Loucy (cell line): ENCODE results near the gene TSPAN9.

ENCODE experiments used
- H2AFZ ChIP-seq: fragments of 200-600 bp; sonication (generic); 2 replicates; pipeline ENCODE4 v1.6.0; 2016; ENCODE audit warnings: antibody characterized with exemption, mild to moderate bottlenecking, low read length, moderate library complexity
- H3F3A ChIP-seq: fragments of 200-600 bp; 2 replicates; pipeline ENCODE4 v1.6.0; 2016; ENCODE audit warnings: antibody characterized with exemption, low read depth, mild to moderate bottlenecking
- H3K27me3 ChIP-seq: fragments of 200-600 bp; sonication (generic); 2 replicates; pipeline ENCODE4 v1.6.1; 2014; ENCODE audit warnings: low read length, mild to moderate bottlenecking; ENCODE audit not compliant: insufficient read depth, poor library complexity, severe bottlenecking
- H3K36me3 ChIP-seq: fragments of 200-600 bp; sonication (generic); 2 replicates; pipeline ENCODE4 v1.6.1; 2016; ENCODE audit warnings: low read length; ENCODE audit not compliant: insufficient read depth
- H3K4me1 ChIP-seq: fragments of 200-600 bp; sonication (generic); 2 replicates; pipeline ENCODE4 v1.5.1; 2014; ENCODE audit warnings: low read length, mild to moderate bottlenecking; ENCODE audit not compliant: insufficient read depth, poor library complexity, severe bottlenecking
- H3K4me2 ChIP-seq: fragments of 200-600 bp; sonication (generic); 2 replicates; pipeline ENCODE4 v1.6.0; 2014; ENCODE audit warnings: antibody characterized with exemption, low read length, low read depth, mild to moderate bottlenecking; ENCODE audit not compliant: poor library complexity, severe bottlenecking
- H3K4me3 ChIP-seq: fragments of 200-600 bp; sonication (generic); 2 replicates; pipeline ENCODE4 v1.5.1; 2014; ENCODE audit warnings: low read length, mild to moderate bottlenecking, mixed read lengths; ENCODE audit not compliant: poor library complexity, severe bottlenecking
- H3K79me2 ChIP-seq: fragments of 200-600 bp; sonication (generic); 2 replicates; pipeline ENCODE4 v1.6.1; 2014; ENCODE audit warnings: low read length; ENCODE audit not compliant: insufficient read depth
- H3K9ac ChIP-seq: fragments of 200-600 bp; sonication (generic); 2 replicates; pipeline ENCODE4 v1.6.0; 2014; ENCODE audit warnings: mild to moderate bottlenecking, low read depth, low read length, moderate library complexity; ENCODE audit not compliant: poor library complexity, severe bottlenecking
- H3K9me2 ChIP-seq: fragments of 200-600 bp; sonication (generic); replicated peaks from 2 replicates; pipeline ENCODE4 v1.6.1; 2016; ENCODE audit warnings: low read depth, low read length, mixed read lengths
- H3K9me3 ChIP-seq: fragments of 200-600 bp; sonication (generic); 2 replicates; pipeline ENCODE4 v1.6.1; 2014; ENCODE audit warnings: mild to moderate bottlenecking, antibody characterized with exemption, low read length, low read depth; ENCODE audit not compliant: insufficient read depth
- H4K20me1 ChIP-seq: fragments of 200-600 bp; sonication (generic); 2 replicates; pipeline ENCODE4 v1.6.0; 2014; ENCODE audit warnings: antibody characterized with exemption, low read length, mild to moderate bottlenecking; ENCODE audit not compliant: insufficient read depth, poor library complexity, severe bottlenecking
- CTCF ChIP-seq: fragments of 200-600 bp; sonication (generic); conservative IDR thresholded peaks from 2 replicates; pipeline ENCODE4 v1.5.1; 2014; ENCODE audit warnings: mild to moderate bottlenecking, antibody characterized with exemption, low read length
- EZH2phosphoT487 ChIP-seq: fragments of 200-600 bp; IDR thresholded peaks from 2 replicates; pipeline ENCODE4 v1.6.1; 2018; ENCODE audit warnings: antibody characterized with exemption, mild to moderate bottlenecking, moderate library complexity, borderline replicate concordance

TSPAN9 gene

GRCh38 chr12:3283137-3283680 is 206.0 kb downstream of the TSPAN9 start:
- Histone ChIP-seq H3K79me2 (no peaks in the 10 kb centered on the region), H3K4me2 (no peak overlapping the region), H3F3A (no peaks in the 10 kb centered on the region), H2AFZ (no peak overlapping the region), H3K36me3 (no peaks in the 10 kb centered on the region), H3K4me3 (no peak overlapping the region), H3K4me1 (no peaks in the 10 kb centered on the region), H3K27me3 (no peaks in the 10 kb centered on the region), H4K20me1 (no peaks in the 10 kb centered on the region), H3K9me2 (no peaks in the 10 kb centered on the region), H3K9ac (no peak overlapping the region), H3K9me3 (no peaks in the 10 kb centered on the region)
- TF ChIP-seq EZH2phosphoT487 (no peak), CTCF (no peak)

- H3K4me2 ChIP-seq = no peak overlapping the region
- no peaks in the 10 kb centered on the region for H3K27me3 ChIP-seq
- no peak overlapping the region for H3K4me3 ChIP-seq
- H3K36me3 ChIP-seq = no peaks in the 10 kb centered on the region
- H3K4me1 ChIP-seq = no peaks in the 10 kb centered on the region
- H2AFZ ChIP-seq = no peak overlapping the region
- no peaks in the 10 kb centered on the region for H3F3A ChIP-seq
- no peaks in the 10 kb centered on the region for H3K9me2 ChIP-seq
- no peaks in the 10 kb centered on the region for H4K20me1 ChIP-seq
- H3K9ac ChIP-seq = no peak overlapping the region
- no peaks in the 10 kb centered on the region for H3K9me3 ChIP-seq
- H3K79me2 ChIP-seq = no peaks in the 10 kb centered on the region
- TF ChIP-seq EZH2phosphoT487 = no peak
- TF ChIP-seq CTCF = no peak
Observed at GRCh38 chr12:3284405-3284804, 207.2 kb downstream of the TSPAN9 start.

- Histone ChIP-seq H2AFZ (no peak overlapping the region), H3K4me3 (no peak overlapping the region), H3K9me3 (no peaks in the 10 kb centered on the region), H3K9ac (no peak overlapping the region), H3K79me2 (no peaks in the 10 kb centered on the region), H3K27me3 (no peaks in the 10 kb centered on the region), H4K20me1 (no peaks in the 10 kb centered on the region), H3K36me3 (no peaks in the 10 kb centered on the region), H3K9me2 (no peaks in the 10 kb centered on the region), H3K4me1 (no peaks in the 10 kb centered on the region), H3F3A (no peaks in the 10 kb centered on the region), H3K4me2 (no peak overlapping the region)
- no peak for TF ChIP-seq CTCF
- TF ChIP-seq EZH2phosphoT487 = no peak
Observed at GRCh38 chr12:3285570-3285969, 208.4 kb downstream of the TSPAN9 start.
